ENCODE results near the gene TEX12.

TEX12 gene

GRCh38 chr11:112175599-112175952, 8.4 kb downstream of the TEX12 start:
- DNase-seq (ENCODE audit: low spot score): no peak
- TF ChIP-seq CTCF (IDR thresholded peaks at IDR 0.05; ENCODE audit: borderline replicate concordance, control extremely low read depth, extremely low read depth, insufficient read depth, missing control alignments): no peak
- in situ Hi-C loops (cut with MboI; ENCODE audit: low sequenced_read_pairs, unreplicated experiment): no loop called here

- no peak for TF ChIP-seq CTCF (IDR thresholded peaks at IDR 0.05; ENCODE audit: borderline replicate concordance, control extremely low read depth, extremely low read depth, insufficient read depth, missing control alignments)
- in situ Hi-C loops (cut with MboI; ENCODE audit: low sequenced_read_pairs, unreplicated experiment): no loop called here
Measured at GRCh38 chr11:112176077-112176476, 8.9 kb downstream of the TEX12 start.

GRCh38 chr11:112177589-112177988, 10.4 kb downstream of the TEX12 start:
- TF ChIP-seq CTCF (IDR thresholded peaks at IDR 0.05; ENCODE audit: borderline replicate concordance, control extremely low read depth, extremely low read depth, insufficient read depth, missing control alignments): no peak
- in situ Hi-C loops (cut with MboI; ENCODE audit: low sequenced_read_pairs, unreplicated experiment): no loop called here
- no peak for DNase-seq (ENCODE audit: low spot score)

More at GRCh38 chr11:112176077-112176476, 8.9 kb downstream of the TEX12 start:
- DNase-seq (ENCODE audit: low spot score): no peak

GRCh38 chr11:112178428-112178827, 11.3 kb downstream of the TEX12 start:
- in situ Hi-C loops (cut with MboI; ENCODE audit: low sequenced_read_pairs, unreplicated experiment): no loop called here
- no peak for DNase-seq (ENCODE audit: low spot score)
- TF ChIP-seq CTCF (IDR thresholded peaks at IDR 0.05; ENCODE audit: borderline replicate concordance, control extremely low read depth, extremely low read depth, insufficient read depth, missing control alignments): no peak

- DNase-seq (ENCODE audit: low spot score): no peak
- in situ Hi-C loops (cut with MboI; ENCODE audit: low sequenced_read_pairs, unreplicated experiment): no loop called here
- no peak for TF ChIP-seq CTCF (IDR thresholded peaks at IDR 0.05; ENCODE audit: borderline replicate concordance, control extremely low read depth, extremely low read depth, insufficient read depth, missing control alignments)
Measured at GRCh38 chr11:112178936-112179335, 11.8 kb downstream of the TEX12 start.

GRCh38 chr11:112179601-112180000, 12.4 kb downstream of the TEX12 start:
- no peak for TF ChIP-seq CTCF (IDR thresholded peaks at IDR 0.05; ENCODE audit: borderline replicate concordance, control extremely low read depth, extremely low read depth, insufficient read depth, missing control alignments)
- in situ Hi-C loops (cut with MboI; ENCODE audit: low sequenced_read_pairs, unreplicated experiment): no loop called here
- DNase-seq (ENCODE audit: low spot score): no peak

- no peak for DNase-seq (ENCODE audit: low spot score)
- in situ Hi-C loops (cut with MboI; ENCODE audit: low sequenced_read_pairs, unreplicated experiment): no loop called here
- no peak for TF ChIP-seq CTCF (IDR thresholded peaks at IDR 0.05; ENCODE audit: borderline replicate concordance, control extremely low read depth, extremely low read depth, insufficient read depth, missing control alignments)
Measured at GRCh38 chr11:112182867-112183266, 15.7 kb downstream of the TEX12 start.
